ENCODE data around the gene KCNK10.

Gene KCNK10

GRCh38 chr14:88170333-88170732 is 152.7 kb downstream of the KCNK10 start:
- DNase-seq, result no peak

GRCh38 chr14:88168498-88169165 is 154.4 kb downstream of the KCNK10 start:
- no peak for DNase-seq

GRCh38 chr14:88168025-88168424 is 155.0 kb downstream of the KCNK10 start:
- DNase-seq, result no peak

- DNase-seq, result no peak
Observed at GRCh38 chr14:88166616-88167015, 156.5 kb downstream of the KCNK10 start.

- no peak for DNase-seq
Observed at GRCh38 chr14:88164906-88165534, 158.0 kb downstream of the KCNK10 start.

GRCh38 chr14:88163731-88164255 is 159.3 kb downstream of the KCNK10 start:
- no peak for DNase-seq

- no peak for DNase-seq
Observed at GRCh38 chr14:88156127-88156526, 166.9 kb downstream of the KCNK10 start.

- no peak for DNase-seq
Observed at GRCh38 chr14:88154926-88155325, 168.1 kb downstream of the KCNK10 start.

GRCh38 chr14:88154321-88154720 is 168.7 kb downstream of the KCNK10 start:
- no peak for DNase-seq

- DNase-seq, result no peak
Observed at GRCh38 chr14:88146881-88147649, 176.0 kb downstream of the KCNK10 start.

GRCh38 chr14:88143810-88144209 is 179.3 kb downstream of the KCNK10 start:
- no peak for DNase-seq

- DNase-seq, result no peak
Observed at GRCh38 chr14:88142997-88143396, 180.1 kb downstream of the KCNK10 start.

- no peak for DNase-seq
Observed at GRCh38 chr14:88140874-88141273, 182.2 kb downstream of the KCNK10 start.

GRCh38 chr14:88137327-88137726 is 185.7 kb downstream of the KCNK10 start:
- no peak for DNase-seq
